ENCODE data around the gene FAM168A.

- TF ChIP-seq CTCF (IDR thresholded peaks at IDR 0.05; ENCODE audit: low read length) = no peak
- TF ChIP-seq EZH2 (optimal IDR thresholded peaks at IDR 0.05; ENCODE audit: low read depth, low read length) = no peak
Observed at GRCh38 chr11:73401217-73401923, 196.5 kb downstream of the FAM168A start.
